Cerebellar cortex (tissue), 1 donor: ENCODE data around the gene SIRPB2.

Experiments used
- DNase-seq: peaks from one replicate; pipeline ENCODE4 v3.0.0-alpha.2; 2015; ENCODE audit warnings: low spot score

SIRPB2 gene

GRCh38 chr20:1471242-1471641 is 20.0 kb downstream of the SIRPB2 start:
- no peak for DNase-seq

- peak; percentile 67 for DNase-seq
Measured at GRCh38 chr20:1469925-1470571, 21.2 kb downstream of the SIRPB2 start.

GRCh38 chr20:1469306-1469905 is 21.8 kb downstream of the SIRPB2 start:
- no peak for DNase-seq

- DNase-seq, result no peak
Measured at GRCh38 chr20:1468117-1468624, 23.0 kb downstream of the SIRPB2 start.

- DNase-seq, result no peak
Measured at GRCh38 chr20:1467355-1468116, 23.7 kb downstream of the SIRPB2 start.

GRCh38 chr20:1467082-1467354 is 24.2 kb downstream of the SIRPB2 start:
- DNase-seq, result no peak

GRCh38 chr20:1466211-1467081 is 24.8 kb downstream of the SIRPB2 start, which contains the start of gene NSFL1C:
Gene NSFL1C, minus strand, starts transcription at chr20:1466849. Its CDS starts 25 bp downstream, at chr20:1466824.
- DNase-seq, result peak; percentile 87

GRCh38 chr20:1465470-1466210 is 25.6 kb downstream of the SIRPB2 start:
- DNase-seq, result no peak

GRCh38 chr20:1463971-1464570 is 27.1 kb downstream of the SIRPB2 start:
- DNase-seq, result no peak

- DNase-seq, result no peak
Measured at GRCh38 chr20:1462834-1463233, 28.4 kb downstream of the SIRPB2 start.

GRCh38 chr20:1462001-1462400 is 29.2 kb downstream of the SIRPB2 start:
- no peak for DNase-seq

- DNase-seq, result no peak
Measured at GRCh38 chr20:1460275-1460674, 30.9 kb downstream of the SIRPB2 start.

GRCh38 chr20:1457992-1458391 is 33.2 kb downstream of the SIRPB2 start:
- DNase-seq, result no peak

- no peak for DNase-seq
Measured at GRCh38 chr20:1456300-1456699, 34.9 kb downstream of the SIRPB2 start.

- no peak for DNase-seq
Measured at GRCh38 chr20:1450926-1451491, 40.2 kb downstream of the SIRPB2 start.

- DNase-seq, result no peak
Measured at GRCh38 chr20:1449370-1449769, 41.9 kb downstream of the SIRPB2 start.

- no peak for DNase-seq
Measured at GRCh38 chr20:1448081-1448620, 43.1 kb downstream of the SIRPB2 start.

GRCh38 chr20:1446536-1446935 is 44.7 kb downstream of the SIRPB2 start:
- no peak for DNase-seq

- DNase-seq, result no peak
Measured at GRCh38 chr20:1443085-1443484, 48.1 kb downstream of the SIRPB2 start.

- DNase-seq, result no peak
Measured at GRCh38 chr20:1442304-1442703, 48.9 kb downstream of the SIRPB2 start.
